ENCODE data around the gene PDLIM7.

DNA sequence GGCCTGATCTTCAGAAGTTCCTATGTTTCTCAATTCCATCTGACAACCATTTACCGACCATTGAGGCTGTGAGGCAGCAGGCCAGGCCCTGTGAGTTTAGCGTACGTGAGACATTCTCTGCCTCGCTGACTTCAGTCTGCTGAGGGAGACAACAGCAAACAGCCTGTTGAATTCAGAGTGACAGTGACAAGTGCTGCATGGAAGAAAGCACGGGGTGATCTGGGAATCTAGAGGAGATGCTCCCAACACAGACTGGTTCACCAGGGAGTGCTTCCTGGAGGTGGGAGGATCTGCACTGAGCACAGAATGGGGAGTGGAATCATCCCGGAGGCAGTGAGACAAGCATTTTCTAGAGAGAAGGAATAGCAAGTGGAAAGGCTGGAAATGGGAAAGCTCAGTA is 29.4 kb upstream of the PDLIM7 start:
- no peak for TF ChIP-seq CTCF (IDR thresholded peaks at IDR 0.05)
- no peak for TF ChIP-seq POLR2AphosphoS5 (IDR thresholded peaks at IDR 0.05; ENCODE audit: insufficient read depth in 1 of 2, low read depth in 1 of 2)

Data from vagina (tissue), 2 donors.